Transverse colon (tissue), 4 donors: ENCODE data around the gene TWNK. TPM values are rescaled to one million over a fixed set of nuclear protein-coding genes. Genes with fewer than 3 reads are reported as not detected.
A peak's percentile ranks its signal among the peaks of the same experiment; 100 is the strongest.

ENCODE experiments used
- DNase-seq: peaks from one replicate; pipeline ENCODE4 v3.0.0-alpha.2; 2019
- H3K27ac ChIP-seq, 4 donors: fragments of 200-600 bp; sonication (generic); 2 replicates each; pipeline ENCODE4 v1.5.1; 2016 to 2018; ENCODE audit warnings: inconsistent platforms in 4 of 4
- H3K27me3 ChIP-seq: fragments of 200-600 bp; sonication (generic); 2 replicates; pipeline ENCODE4 v1.5.1; 2017; ENCODE audit warnings: inconsistent platforms
- H3K36me3 ChIP-seq, 4 donors: fragments of 200-600 bp; sonication (generic); 2 replicates each; pipeline ENCODE4 v1.5.1; 2017 to 2019; ENCODE audit warnings: inconsistent platforms in 4 of 4
- H3K4me1 ChIP-seq, 4 donors: fragments of 200-600 bp; sonication (generic); 2 replicates each; pipeline ENCODE4 v1.5.1; 2017 to 2020; ENCODE audit warnings: inconsistent platforms in 4 of 4
- H3K4me3 ChIP-seq, 4 donors: fragments of 200-600 bp; sonication (generic); 1 replicate in 1 of 4; 2 replicates in 3 of 4; pipeline versions ENCODE4 v1.5.1 to v1.6.1; 2017 to 2019; ENCODE audit warnings: inconsistent platforms in 4 of 4
- H3K9me3 ChIP-seq, 2 donors: fragments of 200-600 bp; sonication (generic); 2 replicates each; pipeline ENCODE4 v1.5.1; 2017 to 2019; ENCODE audit warnings: inconsistent platforms in 2 of 2
- EP300 ChIP-seq: sonication (generic); formaldehyde crosslinking; IDR thresholded peaks from one replicate; pipeline ENCODE4 v1.6.1; 2017; ENCODE audit warnings: antibody characterized with exemption, low read depth
- POLR2A ChIP-seq: fragments of 450-650 bp; IDR thresholded peaks from one replicate; pipeline ENCODE4 v1.6.1; 2016; ENCODE audit warnings: antibody characterized with exemption, mild to moderate bottlenecking, moderate library complexity
- POLR2AphosphoS5 ChIP-seq, 3 donors: sonication (generic); formaldehyde crosslinking; IDR thresholded peaks; one replicate each; pipeline ENCODE4 v1.6.1; 2016; ENCODE audit warnings: antibody characterized with exemption in 3 of 3
- WGBS, 2 donors: methylation state at CpG; one replicate each; pipeline ENCODE4 v1.1.5; 2018; ENCODE audit warnings: low coverage in 1 of 2; 5-methylcytosine and 5-hydroxymethylcytosine counted together
- in situ Hi-C, 4 donors: fragments of 200-750 bp; cut with MboI; loops; one replicate each; pipeline versions ENCODE4 v1.15.0 to v1.15.1; 2017; ENCODE audit warnings: low sequenced_read_pairs in 3 of 4, low pct_ligation_motif_present in 1 of 4, low pct_unique_long_range_greater_than_20kb in 1 of 4
- intact Hi-C: fragments of 100-400 bp; cut with DNase I; formaldehyde crosslinking; loops from one replicate; pipeline ENCODE4 v1.15.1; 2023; ENCODE audit warnings: low total_unique reads
- total RNA-seq, 4 donors: library from RNA; depleted of rRNA; stranded (reverse); fragments of >200 nt; gene quantifications; one replicate each; pipeline ENCODE4 v1.1.0, GENCODE V29; 2016
- TF ChIP-seq, protein P1 (sequence below), 5 experiments: fragments of 200-600 bp in 3 of 5; fragments of 450-650 bp in 2 of 5; sonication (generic) in 3 of 5; IDR thresholded peaks; 1 replicate in 2 of 5; 2 replicates in 3 of 5; pipeline ENCODE4 v1.5.1; 2016 to 2017; ENCODE audit warnings: antibody characterized with exemption in 5 of 5, inconsistent platforms in 3 of 5, mild to moderate bottlenecking in 2 of 5, moderate library complexity in 1 of 5

Gene TWNK
- total RNA-seq, 4 donors from 2014 or later, result 1.1 to 12.7 (median 3.3) TPM

DNA sequence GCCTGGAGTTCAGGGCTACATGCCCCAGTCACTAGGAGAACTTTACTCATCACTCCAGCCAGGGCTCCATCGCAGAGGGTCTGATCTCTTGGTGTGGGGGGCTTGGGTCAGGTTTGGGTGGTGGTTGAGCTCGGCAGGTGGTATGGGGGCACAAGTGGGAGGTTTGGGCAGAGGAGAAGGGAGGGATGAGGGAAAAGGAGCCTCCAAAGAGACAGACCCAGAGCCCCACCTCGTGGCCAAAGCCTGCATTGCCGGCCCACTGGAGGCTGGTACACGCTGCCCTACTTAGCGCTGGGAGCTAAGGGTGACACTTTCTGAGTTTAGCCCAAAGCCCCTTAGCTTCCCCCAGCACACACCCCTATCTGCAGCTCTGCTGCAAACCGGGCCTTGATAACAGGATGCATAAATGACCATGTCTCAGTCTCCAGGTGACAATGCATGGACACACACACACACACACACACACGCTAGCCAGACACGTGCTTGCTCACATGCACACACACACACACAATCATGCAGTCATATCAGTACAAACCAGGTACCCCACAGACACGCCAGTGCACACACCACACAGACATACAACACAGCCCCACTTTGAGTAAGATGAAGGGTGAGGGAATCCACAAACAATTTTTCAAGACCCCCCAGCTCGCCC lies 27.0 kb downstream of the TWNK start:
- H3K27me3 ChIP-seq, result peaks cover 27% of the 10 kb centered on the region
- intact Hi-C loops, result loop anchor here (1.0 to 10.0 kb wide), 2 partner anchors 21 to 50 kb away; partner anchors contain the start of gene SEMA4G
- no peaks in the 10 kb centered on the region for H3K36me3 ChIP-seq
- 24% methylated on average over 11 of the region's 11 CpGs; no CpG with 5 or more reads in 1 of the 2 donors for WGBS, 2 donors
- peak; percentile 90 for DNase-seq
- TF ChIP-seq EP300 (no peak), POLR2A (no peak), POLR2AphosphoS5 (IDR thresholded peaks at IDR 0.05) (no peak)
- TF ChIP-seq, protein P1, sequence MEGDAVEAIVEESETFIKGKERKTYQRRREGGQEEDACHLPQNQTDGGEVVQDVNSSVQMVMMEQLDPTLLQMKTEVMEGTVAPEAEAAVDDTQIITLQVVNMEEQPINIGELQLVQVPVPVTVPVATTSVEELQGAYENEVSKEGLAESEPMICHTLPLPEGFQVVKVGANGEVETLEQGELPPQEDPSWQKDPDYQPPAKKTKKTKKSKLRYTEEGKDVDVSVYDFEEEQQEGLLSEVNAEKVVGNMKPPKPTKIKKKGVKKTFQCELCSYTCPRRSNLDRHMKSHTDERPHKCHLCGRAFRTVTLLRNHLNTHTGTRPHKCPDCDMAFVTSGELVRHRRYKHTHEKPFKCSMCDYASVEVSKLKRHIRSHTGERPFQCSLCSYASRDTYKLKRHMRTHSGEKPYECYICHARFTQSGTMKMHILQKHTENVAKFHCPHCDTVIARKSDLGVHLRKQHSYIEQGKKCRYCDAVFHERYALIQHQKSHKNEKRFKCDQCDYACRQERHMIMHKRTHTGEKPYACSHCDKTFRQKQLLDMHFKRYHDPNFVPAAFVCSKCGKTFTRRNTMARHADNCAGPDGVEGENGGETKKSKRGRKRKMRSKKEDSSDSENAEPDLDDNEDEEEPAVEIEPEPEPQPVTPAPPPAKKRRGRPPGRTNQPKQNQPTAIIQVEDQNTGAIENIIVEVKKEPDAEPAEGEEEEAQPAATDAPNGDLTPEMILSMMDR (IDR thresholded peaks at IDR 0.05), result peak; percentile 88 to 95 (median 93)
- in situ Hi-C loops, result no loop called here
- no peaks in the 10 kb centered on the region for H3K9me3 ChIP-seq
- no peak overlapping the region for H3K27ac ChIP-seq
- H3K4me1 ChIP-seq, result peaks cover 0 to 28% (median 17%) of the 10 kb centered on the region in 4 donors
- H3K4me3 ChIP-seq, result no peak overlapping the region

DNA sequence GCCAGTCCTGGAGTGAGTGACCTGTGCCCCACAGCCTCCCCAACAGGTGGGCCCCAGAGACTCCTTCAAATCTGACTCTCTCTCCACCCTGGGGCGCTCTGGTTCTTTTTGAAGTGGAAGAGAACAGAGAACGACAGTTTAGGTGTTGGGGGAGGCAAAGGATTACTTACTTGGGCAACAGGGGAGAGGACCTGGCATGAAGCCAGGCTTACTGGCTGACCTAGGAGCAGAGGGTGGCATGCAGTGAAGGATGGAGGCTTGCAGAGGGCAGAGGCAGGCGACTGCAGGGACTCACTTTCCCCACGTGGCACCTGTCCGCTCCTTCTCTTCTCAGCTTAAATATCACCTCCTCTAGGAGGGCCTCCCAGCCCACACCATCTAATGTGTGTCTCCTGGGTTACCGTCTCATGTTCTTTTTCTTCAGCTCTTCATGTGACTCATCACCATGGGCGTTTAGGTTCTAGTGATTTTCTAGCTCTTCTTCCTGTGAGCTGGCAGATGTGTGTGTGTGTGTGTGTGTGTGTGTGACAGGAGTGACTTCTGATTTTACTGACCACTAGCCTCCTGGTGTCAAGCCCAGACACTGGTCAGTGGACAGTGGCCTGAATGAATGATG lies 27.7 kb downstream of the TWNK start:
- in situ Hi-C loops (no loop called here), intact Hi-C loops (loop anchor here (1.0 to 10.0 kb wide), 3 partner anchors 22 to 292 kb away; partner anchors contain the start of gene SEMA4G)
- whole genome bisulfite sequencing, 2 donors, result 0 to 44% methylated on average over 1 to 6 of the region's 7 CpGs
- no peaks in the 10 kb centered on the region for H3K36me3 ChIP-seq
- H3K27ac ChIP-seq, result no peak overlapping the region
- no peaks in the 10 kb centered on the region for H3K9me3 ChIP-seq
- peaks cover 27% of the 10 kb centered on the region for H3K27me3 ChIP-seq
- peaks cover 0 to 28% (median 17%) of the 10 kb centered on the region in 4 donors for H3K4me1 ChIP-seq
- H3K4me3 ChIP-seq, result no peak overlapping the region
- TF ChIP-seq, protein P1 (IDR thresholded peaks at IDR 0.05), result no peak
- TF ChIP-seq EP300, result no peak
- TF ChIP-seq POLR2A, result no peak
- TF ChIP-seq POLR2AphosphoS5 (IDR thresholded peaks at IDR 0.05), result no peak
- DNase-seq, result no peak

DNA sequence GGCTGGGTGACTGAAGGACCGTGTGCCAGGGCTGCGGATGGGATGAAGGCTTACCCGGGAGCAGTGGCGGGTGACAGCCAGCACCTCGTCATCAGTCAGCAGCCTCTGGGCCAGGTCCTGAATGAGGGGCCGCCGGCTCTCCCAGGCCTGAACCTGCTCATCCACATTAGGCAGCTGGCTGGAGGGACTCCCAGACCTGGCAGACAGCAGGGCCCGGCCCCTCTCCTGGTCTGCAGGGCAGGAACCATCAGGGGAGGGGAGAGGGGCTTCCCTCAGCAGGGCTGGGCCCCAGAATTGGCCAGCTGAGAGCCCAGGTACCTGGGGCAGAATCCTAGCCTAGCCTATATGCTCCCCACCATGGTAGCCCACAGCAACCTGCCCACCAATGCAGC lies 28.2 kb downstream of the TWNK start:
- TF ChIP-seq POLR2A, result no peak
- TF ChIP-seq, protein P1 (IDR thresholded peaks at IDR 0.05), result no peak
- no peak for TF ChIP-seq POLR2AphosphoS5 (IDR thresholded peaks at IDR 0.05)
- no peak for TF ChIP-seq EP300
- no peak for DNase-seq
- intact Hi-C loops, result loop anchor here (5.0 to 10.0 kb wide), 2 partner anchors 51 to 292 kb away; partner anchors contain the start of gene SEMA4G
- peaks cover 27% of the 10 kb centered on the region for H3K27me3 ChIP-seq
- no peaks in the 10 kb centered on the region for H3K9me3 ChIP-seq
- peaks cover 0 to 28% (median 17%) of the 10 kb centered on the region in 4 donors for H3K4me1 ChIP-seq
- no peaks in the 10 kb centered on the region for H3K36me3 ChIP-seq
- no peak overlapping the region for H3K4me3 ChIP-seq
- H3K27ac ChIP-seq, result no peak overlapping the region
- 89% methylated on average over 7 of the region's 8 CpGs; no CpG with 5 or more reads in 1 of the 2 donors for WGBS, 2 donors
- in situ Hi-C loops, result no loop called here

DNA sequence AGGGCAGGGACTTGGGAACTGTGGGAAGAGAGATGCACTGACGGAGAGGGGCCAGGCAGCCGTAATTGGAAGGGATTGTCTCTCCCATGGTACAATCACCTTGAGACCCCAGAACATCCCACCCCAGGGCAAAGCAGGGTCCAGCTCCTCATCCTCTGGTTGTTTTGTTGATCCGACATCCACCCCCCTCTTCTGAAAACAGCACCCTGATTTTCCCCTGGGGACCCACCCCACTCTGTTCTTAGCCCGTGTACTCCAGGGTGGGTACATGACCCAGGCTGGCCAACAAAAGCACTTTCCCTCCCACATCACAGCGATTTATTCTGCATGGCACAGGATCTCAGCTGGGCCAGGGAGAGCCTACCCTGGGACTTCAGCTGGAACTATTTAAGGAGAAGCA lies 29.5 kb downstream of the TWNK start:
- H3K36me3 ChIP-seq, result no peaks in the 10 kb centered on the region
- peaks cover 27% of the 10 kb centered on the region for H3K27me3 ChIP-seq
- no peak overlapping the region for H3K4me3 ChIP-seq
- H3K27ac ChIP-seq, result no peak overlapping the region
- H3K9me3 ChIP-seq, result no peaks in the 10 kb centered on the region
- 70 to 73% methylated on average over 2 to 5 of the region's 5 CpGs for WGBS, 2 donors
- in situ Hi-C loops (no loop called here), intact Hi-C loops (loop anchor here (5.0 to 10.0 kb wide), 2 partner anchors 52 to 290 kb away; partner anchors contain the start of gene SEMA4G)
- H3K4me1 ChIP-seq, result peaks cover 0 to 28% (median 17%) of the 10 kb centered on the region in 4 donors
- no peak for DNase-seq
- TF ChIP-seq EP300, result no peak
- no peak for TF ChIP-seq POLR2AphosphoS5 (IDR thresholded peaks at IDR 0.05)
- TF ChIP-seq, protein P1 (IDR thresholded peaks at IDR 0.05), result no peak
- TF ChIP-seq POLR2A, result no peak
